GM12878 (cell line): ENCODE data around the gene TEX36.

Source experiments
- BCLAF1 ChIP-seq: fragments of 450-650 bp; IDR thresholded peaks from 2 replicates; pipeline ENCODE4 v1.6.1; 2017; ENCODE audit warnings: antibody characterized with exemption, mild to moderate bottlenecking, moderate library complexity
- RFX5 ChIP-seq: IDR thresholded peaks from 2 replicates; pipeline ENCODE4 v1.6.1; 2011; ENCODE audit warnings: low read depth, low read length, improper control_type of control experiment

DNA sequence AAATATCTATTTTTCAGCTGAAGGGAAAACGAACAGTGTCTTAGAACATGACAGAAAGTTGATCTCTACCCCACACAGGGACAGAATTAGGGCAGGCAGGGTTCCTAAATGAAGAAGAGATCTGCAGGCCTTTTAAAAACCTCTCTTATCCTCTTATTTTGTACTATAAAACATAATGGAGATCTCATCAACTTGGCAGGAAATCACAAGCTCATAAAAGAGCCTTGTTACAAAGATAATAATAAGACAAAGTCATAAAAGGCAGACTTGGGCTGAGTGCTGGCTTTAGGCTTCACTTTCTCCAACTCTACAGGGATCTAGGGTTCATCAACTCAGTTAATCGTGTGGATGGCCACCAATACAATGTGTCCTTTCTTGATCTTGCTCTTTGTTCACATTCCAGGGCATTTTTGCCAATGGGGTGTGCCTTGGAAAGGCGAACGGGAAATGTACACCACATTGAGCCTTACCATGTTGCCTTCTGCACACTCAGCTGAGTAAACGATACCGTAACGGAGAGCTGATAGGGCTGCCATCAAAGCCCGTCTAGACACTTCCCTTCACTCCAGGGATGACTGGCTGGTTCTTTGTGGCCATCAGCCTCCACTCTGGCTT lies 7.1 kb upstream of the TEX36 start:
- no peak for TF ChIP-seq BCLAF1
- TF ChIP-seq RFX5: no peak
